Muscle layer of colon (tissue), 2 donors: ENCODE results near the gene SLC25A45.

Experiments used
- H3K27ac ChIP-seq: one replicate; pipeline ENCODE4 v1.7.0; 2013; ENCODE audit warnings: low read depth, mild to moderate bottlenecking, low read length, moderate library complexity
- H3K27me3 ChIP-seq, 2 donors: one replicate each; pipeline ENCODE4 v1.7.0; 2013; ENCODE audit warnings: low read length in 2 of 2, mild to moderate bottlenecking in 2 of 2; ENCODE audit not compliant: insufficient read depth in 2 of 2, control insufficient read depth in 1 of 2
- H3K36me3 ChIP-seq: one replicate; pipeline ENCODE4 v1.7.0; 2013; ENCODE audit warnings: mild to moderate bottlenecking, low read length; ENCODE audit not compliant: insufficient read depth
- H3K4me1 ChIP-seq: one replicate; pipeline ENCODE4 v1.7.0; 2013; ENCODE audit warnings: mild to moderate bottlenecking, low read length; ENCODE audit not compliant: insufficient read depth
- H3K4me3 ChIP-seq, 2 donors: one replicate each; pipeline ENCODE4 v1.7.0; 2013; ENCODE audit warnings: low read length in 2 of 2, low read depth in 1 of 2, mild to moderate bottlenecking in 1 of 2, moderate library complexity in 1 of 2
- H3K9ac ChIP-seq: one replicate; pipeline ENCODE4 v1.7.0; 2013; ENCODE audit warnings: low read length
- H3K9me3 ChIP-seq: one replicate; pipeline ENCODE4 v1.7.0; 2013; ENCODE audit warnings: mild to moderate bottlenecking, low read length
- donor health status: abdominal sarcoma.
- donor health status: Adenocarcinoma of cecum.

Gene SLC25A45

GRCh38 chr11:65379698-65380459, 2.6 kb downstream of the SLC25A45 start:
- Histone ChIP-seq H3K4me1 (peaks cover 31% of the 10 kb centered on the region), H3K27me3 (no peaks in the 10 kb centered on the region), H3K36me3 (no peaks in the 10 kb centered on the region), H3K9ac (no peak overlapping the region), H3K9me3 (no peaks in the 10 kb centered on the region), H3K27ac (no peak overlapping the region), H3K4me3 (no peak overlapping the region)

GRCh38 chr11:65378928-65379638, 3.4 kb downstream of the SLC25A45 start:
- no peaks in the 10 kb centered on the region for H3K27me3 ChIP-seq
- H3K27ac ChIP-seq = no peak overlapping the region
- H3K4me3 ChIP-seq = no peak overlapping the region
- H3K9me3 ChIP-seq = no peaks in the 10 kb centered on the region
- H3K9ac ChIP-seq = no peak overlapping the region
- no peaks in the 10 kb centered on the region for H3K36me3 ChIP-seq
- peaks cover 23% of the 10 kb centered on the region for H3K4me1 ChIP-seq

- Histone ChIP-seq H3K4me1 (peaks cover 16% of the 10 kb centered on the region), H3K9me3 (no peaks in the 10 kb centered on the region), H3K9ac (no peak overlapping the region), H3K4me3 (no peak overlapping the region), H3K27ac (no peak overlapping the region), H3K36me3 (no peaks in the 10 kb centered on the region), H3K27me3 (no peaks in the 10 kb centered on the region)
Observed at GRCh38 chr11:65378208-65378927, 4.1 kb downstream of the SLC25A45 start.

- Histone ChIP-seq H3K27ac (no peak overlapping the region), H3K9ac (no peak overlapping the region), H3K9me3 (no peaks in the 10 kb centered on the region), H3K4me1 (peaks cover 10% of the 10 kb centered on the region), H3K27me3 (no peaks in the 10 kb centered on the region), H3K36me3 (no peaks in the 10 kb centered on the region), H3K4me3 (no peak overlapping the region)
Observed at GRCh38 chr11:65377777-65378176, 4.7 kb downstream of the SLC25A45 start.

- Histone ChIP-seq H3K27ac (no peak overlapping the region), H3K4me1 (peaks cover 5% of the 10 kb centered on the region), H3K4me3 (no peak overlapping the region), H3K9me3 (no peaks in the 10 kb centered on the region), H3K27me3 (no peaks in the 10 kb centered on the region), H3K36me3 (no peaks in the 10 kb centered on the region), H3K9ac (no peak overlapping the region)
Observed at GRCh38 chr11:65377036-65377435, 5.4 kb downstream of the SLC25A45 start.

- no peak overlapping the region for H3K4me3 ChIP-seq
- H3K36me3 ChIP-seq = no peaks in the 10 kb centered on the region
- no peaks in the 10 kb centered on the region for H3K9me3 ChIP-seq
- no peak overlapping the region for H3K27ac ChIP-seq
- H3K27me3 ChIP-seq = no peaks in the 10 kb centered on the region
- H3K9ac ChIP-seq = no peak overlapping the region
- H3K4me1 ChIP-seq = no peaks in the 10 kb centered on the region
Observed at GRCh38 chr11:65376138-65376713, 6.2 kb downstream of the SLC25A45 start.

GRCh38 chr11:65375012-65375411, 7.4 kb downstream of the SLC25A45 start:
- H3K27me3 ChIP-seq = no peaks in the 10 kb centered on the region
- no peak overlapping the region for H3K9ac ChIP-seq
- no peak overlapping the region for H3K27ac ChIP-seq
- H3K9me3 ChIP-seq = no peaks in the 10 kb centered on the region
- H3K4me3 ChIP-seq = no peak overlapping the region
- no peaks in the 10 kb centered on the region for H3K36me3 ChIP-seq
- H3K4me1 ChIP-seq = no peaks in the 10 kb centered on the region

GRCh38 chr11:65373839-65374580, 8.4 kb downstream of the SLC25A45 start:
- no peaks in the 10 kb centered on the region for H3K9me3 ChIP-seq
- no peaks in the 10 kb centered on the region for H3K36me3 ChIP-seq
- H3K9ac ChIP-seq = no peak overlapping the region
- no peak overlapping the region for H3K27ac ChIP-seq
- no peak overlapping the region for H3K4me3 ChIP-seq
- H3K27me3 ChIP-seq = no peaks in the 10 kb centered on the region
- no peaks in the 10 kb centered on the region for H3K4me1 ChIP-seq

GRCh38 chr11:65370659-65371049, 11.8 kb downstream of the SLC25A45 start:
- H3K27ac ChIP-seq = no peak overlapping the region
- H3K27me3 ChIP-seq = no peaks in the 10 kb centered on the region
- no peaks in the 10 kb centered on the region for H3K36me3 ChIP-seq
- H3K4me1 ChIP-seq = no peaks in the 10 kb centered on the region
- no peak overlapping the region for H3K4me3 ChIP-seq
- no peak overlapping the region for H3K9ac ChIP-seq
- H3K9me3 ChIP-seq = no peaks in the 10 kb centered on the region

- Histone ChIP-seq H3K27me3 (no peaks in the 10 kb centered on the region), H3K27ac (no peak overlapping the region), H3K9ac (no peak overlapping the region)
Observed at GRCh38 chr11:65366340-65366773, 16.1 kb downstream of the SLC25A45 start.

GRCh38 chr11:65363770-65364169, 18.7 kb downstream of the SLC25A45 start:
- Histone ChIP-seq H3K4me1 (no peaks in the 10 kb centered on the region), H3K9ac (no peak overlapping the region), H3K27ac (no peak overlapping the region), H3K9me3 (no peaks in the 10 kb centered on the region), H3K4me3 (no peak overlapping the region), H3K36me3 (no peaks in the 10 kb centered on the region), H3K27me3 (no peaks in the 10 kb centered on the region)

More at GRCh38 chr11:65366340-65366773, 16.1 kb downstream of the SLC25A45 start:
- Histone ChIP-seq H3K9me3 (no peaks in the 10 kb centered on the region), H3K4me1 (no peaks in the 10 kb centered on the region), H3K4me3 (no peak overlapping the region), H3K36me3 (no peaks in the 10 kb centered on the region)
